HEK293 (cell line): ENCODE results near the gene CLK4.

Experiments used
- CTCF ChIP-seq: fragments of 450-650 bp; formaldehyde crosslinking; IDR thresholded peaks from 2 replicates; pipeline ENCODE4 v1.5.1; 2016; ENCODE audit warnings: missing biosample characterization, missing genetic modification characterization
- HOXA7 ChIP-seq: sonication (generic); formaldehyde crosslinking; IDR thresholded peaks from 2 replicates; pipeline ENCODE4 v1.8.1; 2022; ENCODE audit warnings: missing genetic modification reagents, borderline replicate concordance
- PATZ1 ChIP-seq: fragments of 450-650 bp; formaldehyde crosslinking; IDR thresholded peaks from 2 replicates; pipeline ENCODE4 v1.5.1; 2016; ENCODE audit warnings: missing biosample characterization, missing genetic modification characterization
- REPIN1 ChIP-seq: fragments of 450-650 bp; formaldehyde crosslinking; IDR thresholded peaks from 2 replicates; pipeline ENCODE4 v1.5.1; 2017; ENCODE audit warnings: missing biosample characterization, missing genetic modification characterization, low read depth
- REST ChIP-seq: fragments of 450-650 bp; formaldehyde crosslinking; IDR thresholded peaks from 2 replicates; pipeline ENCODE4 v1.5.1; 2016; ENCODE audit warnings: missing biosample characterization, missing genetic modification characterization
- ZNF138 ChIP-seq: fragments of 450-650 bp; formaldehyde crosslinking; IDR thresholded peaks from 2 replicates; pipeline ENCODE4 v1.5.1; 2016; ENCODE audit warnings: missing biosample characterization, missing genetic modification characterization, borderline replicate concordance
- ZNF311 ChIP-seq: fragments of 450-650 bp; formaldehyde crosslinking; IDR thresholded peaks from 2 replicates; pipeline ENCODE4 v1.5.1; 2017; ENCODE audit warnings: missing biosample characterization, missing genetic modification characterization, borderline replicate concordance
- ZNF501 ChIP-seq: fragments of 450-650 bp; formaldehyde crosslinking; IDR thresholded peaks from 2 replicates; pipeline ENCODE4 v1.5.1; 2016; ENCODE audit warnings: missing biosample characterization, missing genetic modification characterization
- ZNF639 ChIP-seq: fragments of 450-650 bp; formaldehyde crosslinking; IDR thresholded peaks from 2 replicates; pipeline ENCODE4 v1.5.1; 2016; ENCODE audit warnings: missing biosample characterization, missing genetic modification characterization
- ZNF747 ChIP-seq: fragments of 450-650 bp; formaldehyde crosslinking; IDR thresholded peaks from 2 replicates; pipeline ENCODE4 v1.5.1; 2016; ENCODE audit warnings: missing biosample characterization, missing genetic modification characterization
- ZNF830 ChIP-seq: fragments of 450-650 bp; IDR thresholded peaks from 2 replicates; pipeline ENCODE4 v1.5.0; 2018; ENCODE audit warnings: missing biosample characterization, missing genetic modification characterization, low read depth, mild to moderate bottlenecking, moderate library complexity
- TF ChIP-seq, protein P1 (sequence below): fragments of 450-650 bp; formaldehyde crosslinking; IDR thresholded peaks from 2 replicates; pipeline ENCODE4 v1.5.1; 2016; ENCODE audit warnings: missing biosample characterization, missing genetic modification characterization
- TF ChIP-seq, protein P2 (sequence below): fragments of 450-650 bp; IDR thresholded peaks from 2 replicates; pipeline ENCODE4 v1.5.1; 2018; ENCODE audit warnings: missing biosample characterization, mild to moderate bottlenecking, missing genetic modification characterization
- TF ChIP-seq, protein P3 (sequence below): fragments of 450-650 bp; formaldehyde crosslinking; IDR thresholded peaks from 2 replicates; pipeline ENCODE4 v1.5.1; 2017; ENCODE audit warnings: missing biosample characterization, missing genetic modification characterization

GRCh38 chr5:178572617-178573016 lies 54.2 kb downstream of the CLK4 start:
- TF ChIP-seq REST (tag by site-specific recombination) (no peak), ZNF747 (tag by site-specific recombination) (no peak), ZNF501 (tag by site-specific recombination) (no peak), CTCF (tag by site-specific recombination) (no peak), ZNF138 (tag by site-specific recombination) (no peak), ZNF830 (tag by site-specific recombination) (no peak), PATZ1 (tag by site-specific recombination) (no peak), HOXA7 (no peak), ZNF311 (tag by site-specific recombination) (no peak), ZNF639 (tag by site-specific recombination) (no peak), REPIN1 (tag by site-specific recombination) (no peak)
- TF ChIP-seq, protein P1, sequence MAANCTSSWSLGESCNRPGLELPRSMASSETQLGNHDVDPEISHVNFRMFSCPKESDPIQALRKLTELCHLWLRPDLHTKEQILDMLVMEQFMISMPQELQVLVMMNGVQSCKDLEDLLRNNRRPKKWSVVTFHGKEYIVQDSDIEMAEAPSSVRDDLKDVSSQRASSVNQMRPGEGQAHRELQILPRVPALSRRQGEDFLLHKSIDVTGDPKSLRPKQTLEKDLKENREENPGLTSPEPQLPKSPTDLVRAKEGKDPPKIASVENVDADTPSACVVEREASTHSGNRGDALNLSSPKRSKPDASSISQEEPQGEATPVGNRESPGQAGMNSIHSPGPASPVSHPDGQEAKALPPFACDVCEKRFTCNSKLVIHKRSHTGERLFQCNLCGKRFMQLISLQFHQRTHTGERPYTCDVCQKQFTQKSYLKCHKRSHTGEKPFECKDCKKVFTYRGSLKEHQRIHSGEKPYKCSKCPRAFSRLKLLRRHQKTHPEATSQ, result no peak
- TF ChIP-seq, protein P2, sequence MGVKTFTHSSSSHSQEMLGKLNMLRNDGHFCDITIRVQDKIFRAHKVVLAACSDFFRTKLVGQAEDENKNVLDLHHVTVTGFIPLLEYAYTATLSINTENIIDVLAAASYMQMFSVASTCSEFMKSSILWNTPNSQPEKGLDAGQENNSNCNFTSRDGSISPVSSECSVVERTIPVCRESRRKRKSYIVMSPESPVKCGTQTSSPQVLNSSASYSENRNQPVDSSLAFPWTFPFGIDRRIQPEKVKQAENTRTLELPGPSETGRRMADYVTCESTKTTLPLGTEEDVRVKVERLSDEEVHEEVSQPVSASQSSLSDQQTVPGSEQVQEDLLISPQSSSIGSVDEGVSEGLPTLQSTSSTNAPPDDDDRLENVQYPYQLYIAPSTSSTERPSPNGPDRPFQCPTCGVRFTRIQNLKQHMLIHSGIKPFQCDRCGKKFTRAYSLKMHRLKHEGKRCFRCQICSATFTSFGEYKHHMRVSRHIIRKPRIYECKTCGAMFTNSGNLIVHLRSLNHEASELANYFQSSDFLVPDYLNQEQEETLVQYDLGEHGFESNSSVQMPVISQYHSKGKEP (tag by site-specific recombination), result no peak
- TF ChIP-seq, protein P3, sequence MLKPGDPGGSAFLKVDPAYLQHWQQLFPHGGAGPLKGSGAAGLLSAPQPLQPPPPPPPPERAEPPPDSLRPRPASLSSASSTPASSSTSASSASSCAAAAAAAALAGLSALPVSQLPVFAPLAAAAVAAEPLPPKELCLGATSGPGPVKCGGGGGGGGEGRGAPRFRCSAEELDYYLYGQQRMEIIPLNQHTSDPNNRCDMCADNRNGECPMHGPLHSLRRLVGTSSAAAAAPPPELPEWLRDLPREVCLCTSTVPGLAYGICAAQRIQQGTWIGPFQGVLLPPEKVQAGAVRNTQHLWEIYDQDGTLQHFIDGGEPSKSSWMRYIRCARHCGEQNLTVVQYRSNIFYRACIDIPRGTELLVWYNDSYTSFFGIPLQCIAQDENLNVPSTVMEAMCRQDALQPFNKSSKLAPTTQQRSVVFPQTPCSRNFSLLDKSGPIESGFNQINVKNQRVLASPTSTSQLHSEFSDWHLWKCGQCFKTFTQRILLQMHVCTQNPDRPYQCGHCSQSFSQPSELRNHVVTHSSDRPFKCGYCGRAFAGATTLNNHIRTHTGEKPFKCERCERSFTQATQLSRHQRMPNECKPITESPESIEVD (tag by site-specific recombination), result no peak
